SH-SY5Y (cell line): ENCODE data around the gene BCR.

ENCODE experiments used
- GATA2 ChIP-seq: IDR thresholded peaks from 2 replicates; pipeline ENCODE4 v1.6.1; 2011; ENCODE audit warnings: mild to moderate bottlenecking, low read depth, low read length
- GATA3 ChIP-seq: IDR thresholded peaks from 2 replicates; pipeline ENCODE4 v1.6.1; 2011; ENCODE audit warnings: low read depth, mild to moderate bottlenecking, low read length, moderate library complexity

GRCh38 chr22:23213022-23213555 is 32.8 kb downstream of the BCR start:
- no peak for TF ChIP-seq GATA2
- TF ChIP-seq GATA3 = no peak
